Suppressor macrophage (primary cell): ENCODE results near the gene TCF7L2.
A peak's percentile ranks its signal among the peaks of the same experiment; 100 is the strongest.

ENCODE experiments used
- DNase-seq, 4 experiments: peaks; one replicate each; pipeline ENCODE4 v3.0.0-alpha.2; 2020 to 2022

TCF7L2 gene

DNA sequence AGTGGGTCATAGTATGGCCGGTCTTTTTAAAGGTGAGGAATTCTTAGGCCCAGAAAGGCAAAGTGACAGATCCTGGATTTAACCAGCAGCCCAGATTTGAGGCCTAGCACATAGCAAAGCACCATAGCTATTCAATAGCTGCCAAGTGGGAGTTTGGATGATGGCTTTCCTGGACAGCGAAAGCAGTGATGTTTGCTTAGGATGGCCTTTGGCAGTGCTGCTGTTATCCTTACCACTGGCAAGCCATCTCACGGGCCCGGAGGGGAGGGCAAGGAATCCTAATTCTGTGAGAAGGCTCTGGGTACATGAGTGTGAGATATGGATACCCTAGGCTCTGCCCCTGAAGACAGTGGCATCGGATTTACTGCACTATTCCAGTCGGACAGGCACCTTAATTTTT lies 50.4 kb downstream of the TCF7L2 start:
- no peak for DNase-seq

GRCh38 chr10:113000876-113001598 lies 51.0 kb downstream of the TCF7L2 start:
- DNase-seq = no peak

GRCh38 chr10:113001599-113002448 lies 51.8 kb downstream of the TCF7L2 start:
- no peak for DNase-seq

DNA sequence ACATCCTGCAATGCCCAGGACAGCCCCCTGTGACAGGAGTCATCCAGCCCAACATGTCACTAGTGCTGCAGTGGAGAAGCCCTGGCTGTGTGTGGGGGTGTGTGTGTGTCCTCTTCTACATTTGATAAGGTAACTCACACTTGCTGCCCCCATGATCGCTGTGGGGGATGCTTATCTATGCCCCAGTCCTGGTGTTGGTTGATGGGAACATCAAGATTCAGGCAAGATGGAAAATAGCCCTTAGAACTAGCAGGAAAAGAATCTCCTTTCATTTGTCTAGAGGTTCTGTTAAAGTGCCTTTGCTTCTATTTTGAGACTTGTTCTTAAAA lies 52.4 kb downstream of the TCF7L2 start:
- no peak for DNase-seq

GRCh38 chr10:113003052-113003451 lies 53.0 kb downstream of the TCF7L2 start:
- no peak for DNase-seq

GRCh38 chr10:113004069-113004618 lies 54.1 kb downstream of the TCF7L2 start:
- no peak for DNase-seq

GRCh38 chr10:113005380-113005779 lies 55.3 kb downstream of the TCF7L2 start:
- DNase-seq = no peak

- DNase-seq = no peak
These were observed 56.8 kb downstream of the TCF7L2 start for GRCh38 chr10:113006656-113007342.

- no peak for DNase-seq
These were observed 57.3 kb downstream of the TCF7L2 start for GRCh38 chr10:113007343-113007771.

DNA sequence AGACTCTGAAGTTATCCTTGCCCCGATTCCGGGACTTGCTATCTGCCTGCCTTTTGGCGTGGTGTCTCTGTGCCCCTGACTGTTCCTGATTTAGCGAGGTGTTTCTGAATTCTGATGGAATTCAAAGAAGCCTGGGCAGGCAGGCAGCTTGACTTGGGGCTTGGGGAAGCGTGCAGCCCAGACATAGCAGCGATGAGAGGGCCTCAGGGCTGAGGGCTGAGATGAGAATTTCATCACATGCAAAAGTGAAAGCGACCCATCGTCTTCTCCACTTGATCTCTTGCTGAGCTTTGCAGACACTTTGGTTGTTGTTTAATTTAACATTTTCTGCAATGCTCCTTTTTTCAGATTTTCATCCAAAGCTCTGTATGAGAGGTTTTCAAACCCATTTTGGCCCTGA lies 57.8 kb downstream of the TCF7L2 start:
- DNase-seq = peak in 3 of 4 experiments; percentile 19 to 39 (median 21)

- no peak for DNase-seq
These were observed 61.7 kb downstream of the TCF7L2 start for GRCh38 chr10:113011592-113012374.

GRCh38 chr10:113015201-113015600 lies 65.2 kb downstream of the TCF7L2 start:
- DNase-seq = no peak

DNA sequence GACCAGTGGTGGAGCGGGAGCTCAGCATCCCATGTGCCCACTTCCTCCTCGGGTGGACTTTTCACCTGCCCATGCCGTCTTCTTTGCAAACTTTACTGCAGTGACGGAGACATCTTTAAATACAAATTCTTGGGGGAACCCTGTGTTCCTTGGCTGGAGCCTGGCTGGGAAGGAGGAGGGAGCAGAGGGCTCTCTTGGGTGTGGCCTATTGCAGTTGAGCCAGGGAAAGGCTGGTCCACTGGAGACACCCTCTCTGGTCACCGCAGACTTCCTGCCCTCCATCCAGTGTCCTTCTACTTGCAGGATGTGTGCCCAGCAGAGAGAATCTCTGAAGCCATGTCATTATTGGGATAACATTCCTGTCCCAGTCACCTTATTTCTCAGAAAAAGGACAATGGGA lies 67.3 kb downstream of the TCF7L2 start:
- DNase-seq = no peak

GRCh38 chr10:113018034-113018433 lies 68.0 kb downstream of the TCF7L2 start:
- DNase-seq = no peak

DNA sequence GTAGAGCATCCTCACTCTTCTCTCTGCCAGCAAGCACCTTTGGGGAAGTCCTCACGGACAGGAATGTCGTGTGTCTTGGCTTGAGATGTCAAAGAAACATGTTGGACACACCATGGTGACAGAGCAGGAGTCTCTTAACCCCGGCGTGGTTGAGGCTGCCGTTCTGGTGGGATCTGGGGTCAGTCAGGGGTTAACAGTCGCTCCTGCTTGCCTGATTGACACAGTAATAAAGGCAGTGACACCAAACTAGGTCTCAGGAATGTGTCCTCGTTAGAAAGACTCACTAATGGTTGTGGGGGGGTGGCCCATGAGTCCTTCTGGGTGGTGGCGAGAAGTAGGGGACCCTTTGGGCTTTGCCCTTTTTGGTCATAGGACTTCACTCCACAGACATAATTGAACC lies 69.0 kb downstream of the TCF7L2 start:
- no peak for DNase-seq

DNA sequence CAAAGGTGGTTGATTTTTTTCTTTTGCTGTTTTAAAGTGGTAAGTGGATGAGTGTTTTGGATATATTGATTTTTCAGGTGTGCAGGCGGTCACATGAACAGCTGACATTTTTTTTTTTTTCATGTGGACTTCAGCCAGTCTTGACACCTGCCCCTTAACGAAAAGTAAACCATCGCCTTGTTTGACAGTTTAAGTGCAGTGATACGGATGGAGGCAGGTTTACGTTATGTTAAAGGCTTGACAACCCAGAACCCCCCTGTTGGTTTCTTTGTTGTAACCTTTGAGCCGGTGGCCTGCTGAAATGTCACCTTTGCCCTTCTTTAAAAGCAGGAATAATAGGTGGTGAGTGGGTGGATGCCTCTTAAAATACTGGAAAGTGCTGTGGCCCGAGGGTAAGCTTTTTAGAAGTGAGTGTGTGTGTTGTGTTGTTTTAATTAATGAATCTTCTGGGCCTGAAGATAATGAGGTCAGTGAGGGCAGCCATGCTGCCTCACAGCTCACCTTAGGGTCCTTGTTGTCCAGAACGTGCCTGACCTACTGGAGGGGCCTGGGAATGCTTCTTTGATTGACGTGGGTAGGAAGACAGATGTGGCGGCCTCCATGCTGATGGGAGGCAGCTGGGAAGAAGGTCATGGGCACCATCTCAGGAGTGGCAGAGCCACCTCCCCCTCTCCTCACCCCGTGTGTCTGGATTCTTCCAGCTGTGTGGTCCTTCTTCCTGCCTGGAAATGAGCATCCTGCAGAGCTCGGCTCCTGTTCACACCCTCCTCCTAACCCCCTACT lies 69.8 kb downstream of the TCF7L2 start:
- DNase-seq = no peak

- DNase-seq = no peak
These were observed 70.4 kb downstream of the TCF7L2 start for GRCh38 chr10:113020475-113020753.

- DNase-seq = peak in 1 of 4 experiments; percentile 16
These were observed 70.8 kb downstream of the TCF7L2 start for GRCh38 chr10:113020838-113021237.

DNA sequence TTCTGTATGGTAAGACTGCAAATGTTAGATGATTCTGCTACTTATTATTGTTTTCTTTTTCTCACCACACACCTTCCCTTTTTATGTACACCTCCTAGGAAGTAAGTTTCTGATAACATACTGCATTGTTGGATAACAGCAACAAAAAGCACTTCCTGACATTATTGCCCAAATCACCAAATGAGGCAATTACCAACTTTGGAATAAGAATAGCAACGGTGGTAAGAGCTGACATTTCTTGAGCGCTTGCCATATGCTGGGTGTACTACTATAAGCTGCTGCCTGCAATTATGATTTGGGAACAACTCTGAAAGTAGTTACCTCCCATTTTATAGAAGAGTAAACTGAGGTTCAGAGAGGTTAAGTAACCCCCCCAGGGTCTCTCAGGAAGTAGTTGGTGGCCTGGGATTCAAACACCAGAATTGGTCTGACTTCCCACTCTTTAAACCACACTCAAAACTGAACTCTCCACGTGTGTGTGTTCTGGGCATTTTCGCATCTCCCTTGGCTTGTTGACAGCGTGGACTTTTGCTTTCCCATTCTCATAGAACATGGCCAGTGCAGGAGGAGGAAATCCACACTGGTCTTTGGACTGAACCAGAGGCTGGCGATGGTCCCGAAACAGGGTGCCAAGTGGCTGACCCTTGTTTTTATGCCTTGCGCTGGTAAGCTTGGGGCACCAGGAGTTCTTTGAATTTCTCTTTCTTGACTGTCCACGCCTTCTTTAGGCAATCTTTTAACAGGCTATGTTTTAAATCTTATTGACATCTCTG lies 71.4 kb downstream of the TCF7L2 start:
- DNase-seq = no peak

GRCh38 chr10:113022265-113022664 lies 72.2 kb downstream of the TCF7L2 start:
- no peak for DNase-seq

- no peak for DNase-seq
These were observed 73.0 kb downstream of the TCF7L2 start for GRCh38 chr10:113023017-113023416.
